Measurements from ENCODE around the gene STX1A.
"Not testable (repeated sequence)": the region's sequence is repeated elsewhere in the genome, so short reads cannot be mapped to it uniquely, and the experiment has no call there.

STX1A gene

DNA sequence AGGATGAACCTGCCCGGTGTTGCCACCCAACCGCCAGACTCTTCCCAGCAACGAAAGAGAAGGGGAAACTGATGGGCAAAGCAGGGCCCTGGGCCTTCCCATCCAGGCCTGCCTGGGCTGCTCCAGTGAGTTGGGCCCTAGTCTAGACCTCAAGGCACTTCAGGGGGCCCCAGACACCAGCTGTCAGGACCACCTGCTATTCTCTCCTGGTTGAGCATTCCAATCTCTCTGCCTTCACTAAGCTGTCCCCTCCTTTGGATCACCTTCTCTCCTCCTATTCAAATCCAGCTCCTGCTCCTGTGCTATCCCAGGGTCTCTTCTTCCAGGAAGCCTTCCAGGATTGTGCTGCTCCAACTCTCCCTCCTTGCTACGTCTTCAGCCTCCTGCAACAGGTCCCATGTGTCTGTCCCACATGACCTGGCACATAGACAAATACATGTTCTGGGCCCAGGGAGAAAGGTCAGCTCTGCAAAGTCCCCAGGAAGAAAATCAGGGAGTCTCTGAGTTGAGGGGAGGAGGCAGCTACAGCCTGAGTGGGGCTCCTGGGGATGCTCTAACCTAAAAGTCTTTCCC is 3.1 kb downstream of the STX1A start:
- H3K4me3 Mint-ChIP-seq = peak overlapping the region; percentile 63
- H3K9me3 Mint-ChIP-seq = no peaks in the 10 kb centered on the region
- H3K27me3 Mint-ChIP-seq (ENCODE audit: low read depth, poor library complexity) = peaks cover 24% of the 10 kb centered on the region
- no peak overlapping the region for H3K27ac Mint-ChIP-seq
- DNase-seq = no peak
- TF ChIP-seq, protein P1, sequence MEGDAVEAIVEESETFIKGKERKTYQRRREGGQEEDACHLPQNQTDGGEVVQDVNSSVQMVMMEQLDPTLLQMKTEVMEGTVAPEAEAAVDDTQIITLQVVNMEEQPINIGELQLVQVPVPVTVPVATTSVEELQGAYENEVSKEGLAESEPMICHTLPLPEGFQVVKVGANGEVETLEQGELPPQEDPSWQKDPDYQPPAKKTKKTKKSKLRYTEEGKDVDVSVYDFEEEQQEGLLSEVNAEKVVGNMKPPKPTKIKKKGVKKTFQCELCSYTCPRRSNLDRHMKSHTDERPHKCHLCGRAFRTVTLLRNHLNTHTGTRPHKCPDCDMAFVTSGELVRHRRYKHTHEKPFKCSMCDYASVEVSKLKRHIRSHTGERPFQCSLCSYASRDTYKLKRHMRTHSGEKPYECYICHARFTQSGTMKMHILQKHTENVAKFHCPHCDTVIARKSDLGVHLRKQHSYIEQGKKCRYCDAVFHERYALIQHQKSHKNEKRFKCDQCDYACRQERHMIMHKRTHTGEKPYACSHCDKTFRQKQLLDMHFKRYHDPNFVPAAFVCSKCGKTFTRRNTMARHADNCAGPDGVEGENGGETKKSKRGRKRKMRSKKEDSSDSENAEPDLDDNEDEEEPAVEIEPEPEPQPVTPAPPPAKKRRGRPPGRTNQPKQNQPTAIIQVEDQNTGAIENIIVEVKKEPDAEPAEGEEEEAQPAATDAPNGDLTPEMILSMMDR (IDR thresholded peaks at IDR 0.05) = no peak
- no peaks in the 10 kb centered on the region for H3K36me3 Mint-ChIP-seq (ENCODE audit: low read depth)
- peaks cover 44% of the 10 kb centered on the region for H3K4me1 Mint-ChIP-seq

DNA sequence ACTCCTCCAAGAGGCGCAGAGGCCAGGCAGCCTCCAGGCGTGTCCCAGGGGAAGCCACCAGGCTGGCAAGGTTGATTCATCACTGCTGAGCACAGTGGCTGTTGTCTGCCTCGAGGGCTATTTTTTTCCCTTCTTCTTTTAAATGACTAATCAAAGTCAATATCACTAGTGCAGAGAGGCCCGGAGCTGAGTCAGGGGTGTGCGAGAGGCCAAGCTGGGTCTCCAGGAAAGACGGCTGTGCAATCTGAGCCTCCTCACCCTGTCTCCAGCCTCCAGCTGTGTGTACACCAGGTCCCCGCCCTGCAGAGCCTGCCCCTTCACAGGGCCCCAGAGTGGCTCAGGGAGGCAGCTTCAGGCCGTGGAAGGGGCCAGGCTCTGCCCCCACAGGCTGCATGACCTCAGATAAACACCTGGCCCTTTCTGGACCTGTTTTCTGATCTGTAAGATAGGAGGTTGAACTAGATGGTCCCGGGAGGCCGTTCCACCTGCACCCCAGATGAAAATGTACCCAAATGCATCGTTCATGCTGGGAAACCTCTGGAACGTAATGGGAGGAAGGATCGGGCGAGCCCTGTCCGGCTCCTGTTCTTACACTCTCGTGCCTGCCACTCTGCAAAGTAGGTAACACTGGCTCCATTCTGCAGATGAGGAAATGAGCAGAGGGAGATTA is 3.7 kb downstream of the STX1A start:
- peaks cover 40% of the 10 kb centered on the region for H3K4me1 Mint-ChIP-seq
- H3K4me3 Mint-ChIP-seq = peak overlapping the region; percentile 63
- H3K27me3 Mint-ChIP-seq (ENCODE audit: low read depth, poor library complexity) = peaks cover 17% of the 10 kb centered on the region
- no peaks in the 10 kb centered on the region for H3K9me3 Mint-ChIP-seq
- TF ChIP-seq, protein P1 (IDR thresholded peaks at IDR 0.05) = no peak
- DNase-seq = peak; percentile 63
- peak overlapping the region; percentile 83 for H3K27ac Mint-ChIP-seq
- no peaks in the 10 kb centered on the region for H3K36me3 Mint-ChIP-seq (ENCODE audit: low read depth)

DNA sequence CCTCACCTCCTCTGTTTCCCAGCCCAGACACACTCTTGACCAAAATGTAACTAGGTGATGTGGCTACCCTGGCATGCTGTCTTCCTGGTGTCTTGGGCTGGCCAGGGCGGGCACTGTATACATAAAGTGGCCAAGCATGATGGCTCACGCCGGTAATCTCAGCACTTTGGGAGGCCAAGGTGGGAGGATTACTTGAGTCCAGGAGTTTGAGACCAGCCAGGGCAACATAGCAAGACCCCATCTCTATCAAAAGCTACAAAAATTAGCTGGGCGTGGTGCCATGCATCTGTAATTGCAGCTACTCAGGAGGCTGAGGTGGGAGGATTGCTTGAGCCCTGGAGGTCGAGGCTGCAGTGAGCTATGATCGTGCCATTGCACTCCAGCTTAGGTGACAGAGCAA is 6.2 kb downstream of the STX1A start:
- not testable (repeated sequence) for H3K4me3 Mint-ChIP-seq; H3K9me3 Mint-ChIP-seq; H3K27me3 Mint-ChIP-seq (ENCODE audit: low read depth, poor library complexity); DNase-seq; H3K27ac Mint-ChIP-seq; H3K36me3 Mint-ChIP-seq (ENCODE audit: low read depth)
- peaks cover 39% of the 10 kb centered on the region for H3K4me1 Mint-ChIP-seq

DNA sequence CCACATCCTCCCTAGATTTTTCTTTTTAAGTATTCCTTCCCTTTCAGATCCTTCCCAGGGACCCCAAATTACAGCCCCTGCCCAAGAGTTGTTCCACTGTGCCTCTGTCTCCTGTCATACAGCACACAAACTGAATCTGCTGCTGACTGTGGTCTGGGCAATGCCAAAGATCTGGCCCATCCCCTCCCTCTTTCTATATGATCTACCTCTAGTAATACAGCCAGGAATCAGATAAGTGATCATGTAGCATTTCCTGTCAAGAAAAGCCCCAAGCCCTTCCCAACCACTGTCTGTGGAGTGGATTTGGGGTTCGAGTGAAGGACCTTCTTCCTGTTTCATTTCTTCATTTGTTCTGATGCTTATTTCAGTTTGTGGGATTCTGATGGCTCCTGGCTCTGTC is 6.7 kb downstream of the STX1A start:
- no peak for DNase-seq
- TF ChIP-seq, protein P1 (IDR thresholded peaks at IDR 0.05) = no peak
- peaks cover 1% of the 10 kb centered on the region for H3K27me3 Mint-ChIP-seq (ENCODE audit: low read depth, poor library complexity)
- H3K36me3 Mint-ChIP-seq (ENCODE audit: low read depth) = no peaks in the 10 kb centered on the region
- no peaks in the 10 kb centered on the region for H3K9me3 Mint-ChIP-seq
- peaks cover 34% of the 10 kb centered on the region for H3K4me1 Mint-ChIP-seq
- no peak overlapping the region for H3K27ac Mint-ChIP-seq
- no peak overlapping the region for H3K4me3 Mint-ChIP-seq

DNA sequence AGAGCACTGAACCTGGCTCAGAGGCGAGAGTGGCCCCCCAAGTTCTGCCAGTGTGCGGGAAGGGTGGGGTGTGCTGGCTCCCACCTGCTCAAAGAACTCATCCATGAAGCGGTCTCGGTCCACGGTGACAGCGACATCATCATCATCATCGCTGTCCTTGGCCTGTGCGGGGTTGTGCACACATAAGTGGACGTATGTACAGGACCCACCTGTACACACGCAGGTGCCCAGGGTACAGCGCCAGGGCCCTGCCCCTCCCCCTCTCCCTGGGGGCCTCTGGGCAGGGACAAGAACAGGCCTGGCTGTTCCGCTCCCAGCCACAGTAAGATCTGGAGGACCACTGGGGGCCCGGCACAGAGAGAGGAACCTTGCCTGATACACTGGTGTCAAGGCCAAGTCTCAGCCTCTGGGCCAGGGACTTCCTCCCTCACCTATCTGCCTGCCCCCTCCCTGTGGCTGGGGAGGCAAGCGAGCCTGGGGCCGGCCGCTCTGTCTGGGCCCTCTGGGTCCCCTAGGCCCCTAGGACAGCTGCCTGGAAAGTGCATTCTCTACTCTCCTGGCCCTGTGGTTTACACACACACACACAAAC is 10.4 kb downstream of the STX1A start:
- no peak for DNase-seq
- no peak overlapping the region for H3K4me3 Mint-ChIP-seq
- peaks cover 24% of the 10 kb centered on the region for H3K4me1 Mint-ChIP-seq
- TF ChIP-seq, protein P1 (IDR thresholded peaks at IDR 0.05) = no peak
- H3K9me3 Mint-ChIP-seq = no peaks in the 10 kb centered on the region
- no peaks in the 10 kb centered on the region for H3K27me3 Mint-ChIP-seq (ENCODE audit: low read depth, poor library complexity)
- no peaks in the 10 kb centered on the region for H3K36me3 Mint-ChIP-seq (ENCODE audit: low read depth)
- no peak overlapping the region for H3K27ac Mint-ChIP-seq

DNA sequence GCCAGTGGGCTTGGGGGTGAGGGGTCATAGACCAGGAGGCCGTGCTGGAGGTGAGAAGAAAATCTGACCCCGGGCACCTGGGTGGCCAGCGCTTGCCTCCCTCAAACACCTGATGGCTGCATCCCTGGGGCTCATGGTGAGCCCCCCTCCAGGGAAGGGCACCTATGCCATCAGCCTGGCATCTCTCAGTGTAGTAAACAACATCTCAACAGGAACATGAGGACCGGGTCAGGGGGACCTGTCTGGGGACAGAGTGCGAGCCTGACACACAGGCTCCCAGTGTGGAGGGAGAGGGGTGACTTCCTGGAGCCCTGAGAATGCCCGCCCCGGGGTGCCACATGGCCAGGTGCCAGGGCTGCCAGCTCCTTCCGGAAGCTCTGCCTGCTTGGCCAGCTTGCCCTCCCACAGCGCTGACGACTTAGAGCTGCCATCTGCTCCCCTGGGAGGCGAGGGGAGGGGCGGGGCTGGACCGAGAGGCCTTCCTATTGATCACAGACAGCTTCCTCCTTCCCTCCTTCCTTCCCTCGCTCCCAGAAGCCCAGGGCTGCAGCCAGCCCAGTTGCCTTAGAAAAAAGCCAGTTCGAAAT is 12.3 kb downstream of the STX1A start:
- Mint-ChIP-seq H3K36me3 (ENCODE audit: low read depth) (peaks cover 3% of the 10 kb centered on the region), H3K9me3 (no peaks in the 10 kb centered on the region), H3K27me3 (ENCODE audit: low read depth, poor library complexity) (peaks cover 4% of the 10 kb centered on the region), H3K27ac (no peak overlapping the region), H3K4me3 (no peak overlapping the region), H3K4me1 (peaks cover 28% of the 10 kb centered on the region)
- TF ChIP-seq, protein P1 (IDR thresholded peaks at IDR 0.05) = no peak
- DNase-seq = no peak

Measured in nephron progenitor cell (in vitro differentiated cells).